22Rv1 (cell line): Measurements from ENCODE around the gene OS9.
A peak's percentile ranks its signal among the peaks of the same experiment; 100 is the strongest.

Experiments used
- H3K27ac ChIP-seq: fragments of 450-650 bp; 2 replicates; pipeline ENCODE4 v1.5.1; 2017
- CTCF ChIP-seq: fragments of 450-650 bp; IDR thresholded peaks from 2 replicates; pipeline ENCODE4 v1.5.1; 2017; ENCODE audit warnings: mild to moderate bottlenecking
- ZFX ChIP-seq: fragments of 450-650 bp; IDR thresholded peaks from 2 replicates; pipeline ENCODE4 v1.6.1; 2017; ENCODE audit warnings: antibody characterized with exemption, borderline replicate concordance

Gene OS9

DNA sequence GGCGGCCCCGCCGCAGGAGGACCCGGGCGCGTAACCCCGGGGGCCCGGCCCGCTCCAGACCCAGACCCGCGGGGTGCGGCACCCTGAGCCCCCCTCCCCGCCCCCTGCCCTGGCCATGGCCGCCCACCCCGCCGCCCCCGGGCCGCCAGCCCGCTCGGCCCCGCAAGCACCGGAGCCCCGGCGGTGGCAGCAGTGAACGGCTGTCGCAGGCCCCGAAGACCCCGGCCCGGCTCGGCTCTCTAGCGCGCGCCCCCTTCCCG is 61.2 kb downstream of the OS9 start:
- H3K27ac ChIP-seq: peak overlapping the region; percentile 91

GRCh38 chr12:57755454-57756372 is 61.8 kb downstream of the OS9 start:
- peak overlapping the region; percentile 91 for H3K27ac ChIP-seq
- TF ChIP-seq ZFX (no peak), CTCF (no peak)

More for the DNA sequence above, 61.2 kb downstream of the OS9 start:
- no peak for TF ChIP-seq CTCF
- no peak for TF ChIP-seq ZFX

DNA sequence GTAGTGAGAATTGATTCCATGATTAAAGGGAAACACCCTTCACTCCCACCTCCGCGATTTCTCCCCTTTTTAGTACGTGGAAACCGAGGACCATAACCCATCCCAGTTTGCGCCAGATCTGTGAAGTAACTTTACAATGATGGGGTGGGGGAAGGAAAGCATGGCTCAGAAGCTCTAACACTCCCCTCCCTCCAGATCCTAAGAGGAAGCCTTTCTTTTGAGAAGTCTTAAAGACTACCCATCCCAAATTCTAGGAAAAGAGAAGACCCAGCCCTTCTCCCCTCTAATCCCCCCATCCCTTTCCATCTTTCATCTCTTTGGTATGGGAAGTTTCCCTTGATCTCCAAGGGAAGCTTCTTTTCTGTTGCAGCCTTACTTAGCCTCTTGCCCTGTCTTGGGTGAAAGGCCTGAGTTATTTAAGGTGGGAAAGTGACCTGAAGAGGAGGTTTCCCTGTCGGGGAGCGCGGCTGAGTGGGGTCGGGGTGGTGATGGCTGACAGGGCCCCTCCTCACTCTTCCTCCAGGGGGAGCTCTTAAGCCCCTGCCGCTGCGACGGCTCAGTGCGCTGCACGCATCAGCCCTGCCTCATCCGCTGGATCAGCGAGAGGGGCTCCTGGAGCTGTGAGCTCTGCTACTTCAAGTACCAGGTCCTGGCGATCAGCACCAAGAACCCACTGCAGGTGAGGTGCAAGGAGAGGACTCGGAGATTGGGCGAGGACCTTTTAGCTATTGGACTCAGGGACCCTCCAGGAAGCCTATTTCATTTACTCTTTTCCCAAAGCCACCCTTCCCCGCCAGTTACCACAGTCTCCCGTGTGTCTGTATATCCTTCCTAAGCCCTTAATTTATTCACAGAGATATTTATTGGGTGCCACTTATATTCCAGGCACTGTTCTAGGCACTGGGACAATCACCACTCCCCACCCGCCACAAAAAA is 62.7 kb downstream of the OS9 start:
- H3K27ac ChIP-seq: peak overlapping the region; percentile 91

GRCh38 chr12:57757771-57758170 is 63.8 kb downstream of the OS9 start:
- H3K27ac ChIP-seq: peak overlapping the region; percentile 14; the same call in 1 of the 2 replicates
- no peak for TF ChIP-seq ZFX

More for the DNA sequence above, 62.7 kb downstream of the OS9 start:
- TF ChIP-seq ZFX (no peak), CTCF (peak; percentile 93)

DNA sequence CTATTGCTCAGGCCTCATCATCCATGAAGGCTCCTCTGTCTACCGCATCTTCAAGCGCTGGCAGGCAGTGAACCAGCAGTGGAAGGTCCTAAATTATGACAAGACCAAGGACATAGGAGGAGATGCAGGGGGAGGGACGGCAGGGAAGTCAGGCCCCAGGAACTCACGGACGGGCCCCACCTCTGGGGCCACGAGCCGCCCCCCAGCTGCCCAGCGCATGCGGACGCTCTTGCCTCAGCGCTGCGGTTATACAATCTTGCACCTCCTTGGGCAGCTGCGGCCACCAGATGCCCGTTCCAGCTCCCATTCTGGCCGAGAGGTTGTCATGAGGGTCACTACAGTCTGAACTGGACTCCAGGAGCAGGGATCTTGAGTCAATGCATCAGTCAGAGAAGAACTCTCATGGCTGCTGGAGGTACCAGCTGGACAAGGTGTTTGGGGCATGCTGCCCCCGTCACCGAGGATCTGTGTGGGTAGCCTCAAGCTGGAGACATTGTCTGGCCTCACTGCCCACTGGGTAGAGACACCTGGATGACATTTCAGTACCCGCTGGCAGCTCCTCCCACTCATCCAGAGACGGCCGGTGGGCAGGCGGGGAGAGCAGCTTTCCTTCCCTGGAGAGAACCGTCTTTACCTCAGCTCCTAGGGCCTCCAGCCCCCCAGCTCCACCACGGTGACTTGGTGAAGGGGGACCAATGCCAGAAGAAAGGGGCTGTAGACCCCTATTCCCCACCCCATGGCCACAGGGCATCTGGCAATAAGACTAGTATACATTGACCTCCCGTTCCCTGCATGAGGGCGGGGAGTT is 64.8 kb downstream of the OS9 start:
- TF ChIP-seq CTCF (no peak), ZFX (no peak)
- H3K27ac ChIP-seq: peak overlapping the region; percentile 14; the same call in 1 of the 2 replicates

DNA sequence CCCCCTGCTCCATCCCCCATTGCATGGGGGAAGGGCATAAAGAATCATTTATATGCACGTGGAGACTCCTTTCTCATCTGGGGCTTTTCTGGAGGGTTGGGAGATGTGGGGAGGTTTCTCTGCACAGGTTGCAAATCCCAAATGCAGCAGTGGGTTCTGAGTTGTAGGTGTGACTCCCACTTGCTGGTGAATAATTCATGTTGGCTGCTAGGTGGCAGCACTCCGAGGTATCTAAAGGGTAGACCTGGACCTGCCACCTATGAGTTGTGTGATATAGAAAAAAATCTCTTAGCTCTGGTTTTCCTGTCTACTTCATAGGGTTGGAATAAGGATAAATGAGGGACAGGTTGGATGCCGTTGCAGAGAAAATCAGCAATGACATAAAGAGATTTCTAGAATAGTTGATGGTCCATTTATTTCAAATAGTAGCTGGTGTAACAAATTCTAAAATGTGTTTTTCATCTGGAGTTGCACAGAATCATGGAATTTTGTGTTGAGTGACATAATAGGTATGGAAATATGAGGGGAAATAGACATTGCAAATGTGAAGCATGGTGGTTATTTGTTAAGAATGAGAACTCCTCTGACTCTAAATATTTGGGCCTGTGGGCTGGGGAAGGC is 65.5 kb downstream of the OS9 start:
- H3K27ac ChIP-seq: no peak overlapping the region
- TF ChIP-seq ZFX (no peak), CTCF (peak; percentile 94)
